ENCODE measurements around the gene TMEM221.

Gene TMEM221

GRCh38 chr19:17448131-17448967 is at the start of gene TMEM221:
TSS of gene TMEM221 (minus strand) at chr19:17448668. CDS start at chr19:17448462, 206 bp downstream.
- DNase-seq = peak; percentile 65
- H3K4me3 Mint-ChIP-seq = peak within 1 kb of the TSS; percentile 41
- H3K27me3 Mint-ChIP-seq = peaks cover 22% of the 10 kb centered on the region
- no peaks in the 10 kb centered on the region for H3K36me3 Mint-ChIP-seq (ENCODE audit: low read depth)
- no peak within 1 kb of the TSS for H3K27ac Mint-ChIP-seq
- H3K9me3 Mint-ChIP-seq = peaks cover 2% of the 10 kb centered on the region
- peaks cover 15% of the 10 kb centered on the region for H3K4me1 Mint-ChIP-seq (ENCODE audit: low read depth)

DNA sequence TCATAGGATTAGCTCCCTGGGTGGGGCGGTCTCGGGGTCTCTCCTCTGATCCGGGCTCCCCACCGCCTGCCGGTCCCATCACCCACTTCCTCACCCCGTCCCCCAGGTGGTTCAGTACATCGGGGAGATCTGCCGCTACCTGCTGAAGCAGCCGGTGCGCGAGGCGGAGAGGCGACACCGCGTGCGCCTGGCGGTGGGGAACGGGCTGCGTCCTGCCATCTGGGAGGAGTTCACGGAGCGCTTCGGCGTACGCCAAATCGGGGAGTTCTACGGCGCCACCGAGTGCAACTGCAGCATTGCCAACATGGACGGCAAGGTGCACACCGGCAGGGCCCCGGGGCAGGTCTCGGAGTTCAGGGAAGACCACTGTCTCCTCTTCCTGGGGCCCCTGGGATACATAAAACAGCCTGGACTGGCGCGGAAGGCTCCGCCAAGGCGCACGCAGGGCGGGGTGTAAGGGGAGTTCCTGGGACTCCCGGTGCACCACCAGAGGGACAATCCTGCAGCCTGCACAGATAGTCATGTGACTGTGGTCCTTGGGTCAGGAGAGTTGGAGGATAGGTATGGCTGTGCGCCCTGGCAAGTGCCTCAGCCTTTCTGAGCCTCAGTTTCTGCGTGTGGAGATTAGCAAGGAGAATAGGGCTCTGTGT is 48.8 kb upstream of the TMEM221 start:
- Mint-ChIP-seq H3K4me3 (no peak overlapping the region), H3K4me1 (ENCODE audit: low read depth) (peaks cover 21% of the 10 kb centered on the region), H3K27me3 (no peaks in the 10 kb centered on the region), H3K36me3 (ENCODE audit: low read depth) (peaks cover 9% of the 10 kb centered on the region), H3K9me3 (no peaks in the 10 kb centered on the region), H3K27ac (no peak overlapping the region)
- no peak for DNase-seq

- peaks cover 21% of the 10 kb centered on the region for H3K4me1 Mint-ChIP-seq (ENCODE audit: low read depth)
- peaks cover 9% of the 10 kb centered on the region for H3K36me3 Mint-ChIP-seq (ENCODE audit: low read depth)
- H3K27ac Mint-ChIP-seq = no peak overlapping the region
- H3K9me3 Mint-ChIP-seq = no peaks in the 10 kb centered on the region
- no peak overlapping the region for H3K4me3 Mint-ChIP-seq
- DNase-seq = peak; percentile 86
- no peaks in the 10 kb centered on the region for H3K27me3 Mint-ChIP-seq
These were observed 48.0 kb upstream of the TMEM221 start for GRCh38 chr19:17496337-17496997.

GRCh38 chr19:17495639-17496296 is 47.3 kb upstream of the TMEM221 start:
- H3K36me3 Mint-ChIP-seq (ENCODE audit: low read depth) = peaks cover 4% of the 10 kb centered on the region
- no peaks in the 10 kb centered on the region for H3K27me3 Mint-ChIP-seq
- no peak overlapping the region for H3K27ac Mint-ChIP-seq
- peaks cover 23% of the 10 kb centered on the region for H3K4me1 Mint-ChIP-seq (ENCODE audit: low read depth)
- no peak for DNase-seq
- no peak overlapping the region for H3K4me3 Mint-ChIP-seq
- H3K9me3 Mint-ChIP-seq = no peaks in the 10 kb centered on the region

DNA sequence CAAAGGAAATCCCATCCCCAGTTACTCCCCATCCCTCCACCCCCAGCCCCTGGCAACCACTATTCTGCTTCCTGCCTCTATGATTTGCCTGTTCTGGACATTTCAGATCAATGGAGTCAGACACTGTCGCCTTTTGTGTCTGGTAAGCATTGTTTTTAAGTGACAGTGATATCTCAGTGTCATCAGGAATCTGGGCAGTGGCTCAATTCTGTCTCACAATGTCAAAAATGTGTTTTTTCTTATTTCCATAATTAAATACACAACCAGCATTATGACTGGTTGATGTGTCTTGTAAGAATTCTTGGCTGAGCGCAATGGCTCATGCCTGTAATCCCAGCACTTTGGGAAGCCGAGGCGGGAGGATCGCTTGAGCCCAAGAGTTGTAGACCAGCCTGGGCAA is 42.8 kb upstream of the TMEM221 start:
- no peaks in the 10 kb centered on the region for H3K36me3 Mint-ChIP-seq (ENCODE audit: low read depth)
- H3K9me3 Mint-ChIP-seq = no peaks in the 10 kb centered on the region
- no peak for DNase-seq
- H3K4me3 Mint-ChIP-seq = no peak overlapping the region
- no peaks in the 10 kb centered on the region for H3K27me3 Mint-ChIP-seq
- H3K27ac Mint-ChIP-seq = no peak overlapping the region
- peaks cover 42% of the 10 kb centered on the region for H3K4me1 Mint-ChIP-seq (ENCODE audit: low read depth)

- no peaks in the 10 kb centered on the region for H3K36me3 Mint-ChIP-seq (ENCODE audit: low read depth)
- no peaks in the 10 kb centered on the region for H3K27me3 Mint-ChIP-seq
- H3K4me3 Mint-ChIP-seq = no peak overlapping the region
- H3K27ac Mint-ChIP-seq = no peak overlapping the region
- H3K9me3 Mint-ChIP-seq = no peaks in the 10 kb centered on the region
- peaks cover 35% of the 10 kb centered on the region for H3K4me1 Mint-ChIP-seq (ENCODE audit: low read depth)
- DNase-seq = no peak
These were observed 41.9 kb upstream of the TMEM221 start for GRCh38 chr19:17490411-17490810.

DNA sequence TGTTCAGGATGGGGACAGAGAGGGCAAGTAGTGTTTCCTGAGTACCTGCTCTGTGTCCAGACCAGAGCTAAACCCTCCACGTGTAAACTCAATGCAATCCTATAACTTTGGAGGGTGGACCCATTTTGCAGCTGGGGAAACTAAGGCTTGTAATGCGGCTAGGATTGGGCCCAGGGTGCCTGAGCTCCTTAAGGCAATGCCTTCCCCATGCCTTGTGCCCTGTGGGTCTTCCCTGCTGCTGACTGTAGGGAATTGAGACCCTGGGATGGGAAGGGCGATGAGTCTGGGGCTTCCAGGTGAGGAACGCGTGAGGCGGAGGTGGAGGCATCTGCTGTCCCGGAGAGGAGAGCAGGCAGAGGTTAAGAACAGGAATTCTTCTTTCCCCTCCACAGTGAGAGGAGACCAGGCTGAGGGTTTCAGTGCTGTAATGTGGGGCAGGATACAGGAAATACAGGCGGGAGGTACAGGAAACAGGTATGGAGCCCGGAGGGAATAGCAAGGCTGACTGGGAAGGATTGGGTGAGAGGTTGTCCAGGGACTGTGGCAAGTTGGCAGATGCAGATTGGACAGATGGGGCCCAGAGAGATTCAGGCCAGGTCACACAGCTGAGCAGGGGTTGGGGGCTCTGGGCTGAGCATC is 41.0 kb upstream of the TMEM221 start:
- peaks cover 35% of the 10 kb centered on the region for H3K4me1 Mint-ChIP-seq (ENCODE audit: low read depth)

DNA sequence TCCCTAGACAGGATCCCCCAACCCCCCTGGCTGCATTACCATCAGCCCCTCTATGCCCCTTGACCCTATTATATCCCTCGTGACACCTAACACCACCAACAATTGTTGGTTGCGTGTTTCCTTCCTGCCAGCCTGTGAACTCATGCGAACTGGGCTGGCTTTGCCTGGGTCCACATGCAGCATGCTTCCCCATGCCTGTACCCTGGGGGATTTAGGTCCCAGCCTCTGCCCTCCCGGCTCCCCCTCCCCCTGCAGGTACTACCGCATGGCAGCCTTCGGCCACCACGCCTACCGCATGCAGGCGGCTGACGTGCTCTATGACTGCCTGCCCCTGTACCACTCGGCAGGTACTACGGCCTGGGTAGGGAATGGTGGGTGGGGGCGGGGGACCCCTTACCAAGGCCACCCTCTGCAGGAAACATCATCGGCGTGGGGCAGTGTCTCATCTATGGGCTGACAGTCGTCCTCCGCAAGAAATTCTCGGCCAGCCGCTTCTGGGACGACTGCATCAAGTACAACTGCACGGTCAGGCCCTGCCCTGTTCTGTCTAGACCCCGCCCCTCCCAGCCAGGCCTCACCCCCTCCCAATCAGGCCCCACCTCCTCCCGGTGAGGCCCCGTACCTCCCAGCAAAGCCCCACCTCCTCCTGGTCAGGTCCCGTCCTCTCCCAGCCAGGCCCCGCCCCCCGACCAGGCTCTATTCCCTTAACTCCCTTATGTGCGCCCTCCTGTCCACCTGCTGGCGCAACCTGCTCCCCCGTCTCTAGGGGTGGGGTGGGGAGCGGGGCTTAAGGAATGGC is 40.3 kb upstream of the TMEM221 start:
- H3K27me3 Mint-ChIP-seq = no peaks in the 10 kb centered on the region
- no peaks in the 10 kb centered on the region for H3K9me3 Mint-ChIP-seq
- peak overlapping the region; percentile 90 for H3K27ac Mint-ChIP-seq
- H3K36me3 Mint-ChIP-seq (ENCODE audit: low read depth) = no peaks in the 10 kb centered on the region
- peak overlapping the region; percentile 79 for H3K4me3 Mint-ChIP-seq
- peak; percentile 83 for DNase-seq
- H3K4me1 Mint-ChIP-seq (ENCODE audit: low read depth) = peaks cover 35% of the 10 kb centered on the region

More for the DNA sequence above, 41.0 kb upstream of the TMEM221 start:
- H3K27me3 Mint-ChIP-seq = no peaks in the 10 kb centered on the region
- H3K36me3 Mint-ChIP-seq (ENCODE audit: low read depth) = no peaks in the 10 kb centered on the region
- H3K4me3 Mint-ChIP-seq = no peak overlapping the region
- peak overlapping the region; percentile 9 for H3K27ac Mint-ChIP-seq
- no peaks in the 10 kb centered on the region for H3K9me3 Mint-ChIP-seq
- no peak for DNase-seq

DNA sequence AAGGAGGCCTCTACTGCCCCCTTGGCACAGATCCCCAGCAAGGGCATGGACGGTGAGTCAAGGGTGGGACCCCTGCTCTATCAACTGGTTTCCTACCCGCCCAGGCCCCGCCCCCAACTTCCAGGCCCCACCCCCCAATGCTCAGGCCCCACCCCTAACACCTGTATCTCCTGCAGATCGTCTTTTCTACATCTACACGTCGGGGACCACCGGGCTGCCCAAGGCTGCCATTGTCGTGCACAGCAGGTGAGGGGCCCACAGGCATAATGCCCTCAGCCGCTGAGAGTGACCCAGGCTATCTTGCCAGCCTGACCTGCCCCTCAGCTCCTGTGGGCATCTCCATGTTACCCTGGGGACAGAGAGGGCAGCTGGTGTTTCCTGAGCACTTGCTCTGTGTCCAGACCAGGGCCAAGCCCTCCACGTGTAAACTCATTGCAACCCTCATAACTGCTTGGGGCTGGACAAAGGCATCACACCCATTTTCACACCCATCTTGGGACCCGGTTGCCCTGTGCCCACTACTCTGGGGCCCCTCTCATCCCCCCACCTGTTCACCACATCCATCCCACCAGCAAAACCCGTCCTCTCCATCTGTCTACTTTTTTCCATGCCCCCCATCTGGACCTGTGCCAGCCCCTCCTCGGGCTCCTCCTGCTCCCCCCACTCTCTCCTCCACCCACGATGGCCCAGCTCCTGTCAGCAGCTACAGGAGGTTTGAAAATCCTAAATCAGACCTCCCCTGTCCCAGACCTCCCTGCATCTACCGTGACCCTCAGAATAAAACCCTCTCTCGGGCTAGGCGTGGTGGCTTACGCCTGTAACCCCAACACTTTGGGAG is 39.0 kb upstream of the TMEM221 start:
- DNase-seq = no peak
- H3K36me3 Mint-ChIP-seq (ENCODE audit: low read depth) = no peaks in the 10 kb centered on the region
- H3K27ac Mint-ChIP-seq = no peak overlapping the region
- H3K27me3 Mint-ChIP-seq = no peaks in the 10 kb centered on the region
- H3K4me3 Mint-ChIP-seq = peak overlapping the region; percentile 79
- H3K4me1 Mint-ChIP-seq (ENCODE audit: low read depth) = peaks cover 35% of the 10 kb centered on the region
- no peaks in the 10 kb centered on the region for H3K9me3 Mint-ChIP-seq

DNA sequence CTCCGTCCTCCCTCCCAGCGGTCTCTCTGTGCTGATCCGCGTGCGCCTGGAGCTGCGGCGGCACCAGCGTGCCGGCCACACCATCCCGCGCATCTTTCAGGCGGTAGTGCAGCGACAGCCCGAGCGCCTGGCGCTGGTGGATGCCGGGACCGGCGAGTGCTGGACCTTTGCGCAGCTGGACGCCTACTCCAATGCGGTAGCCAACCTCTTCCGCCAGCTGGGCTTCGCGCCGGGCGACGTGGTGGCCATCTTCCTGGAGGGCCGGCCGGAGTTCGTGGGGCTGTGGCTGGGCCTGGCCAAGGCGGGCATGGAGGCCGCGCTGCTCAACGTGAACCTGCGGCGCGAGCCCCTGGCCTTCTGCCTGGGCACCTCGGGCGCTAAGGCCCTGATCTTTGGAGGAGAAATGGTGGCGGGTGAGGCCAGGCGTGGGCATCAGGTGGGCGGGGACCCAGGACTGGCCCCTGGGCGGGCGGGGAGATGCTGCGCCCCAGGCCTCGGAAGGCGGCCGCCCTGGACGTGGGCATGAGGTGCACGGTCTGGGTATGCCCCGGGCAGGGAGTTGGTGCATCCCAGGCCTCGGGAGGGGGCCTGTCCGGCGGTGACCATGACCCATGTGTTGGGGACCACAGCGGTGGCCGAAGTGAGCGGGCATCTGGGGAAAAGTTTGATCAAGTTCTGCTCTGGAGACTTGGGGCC is 38.2 kb upstream of the TMEM221 start:
- no peak overlapping the region for H3K4me3 Mint-ChIP-seq
- no peaks in the 10 kb centered on the region for H3K9me3 Mint-ChIP-seq
- H3K27ac Mint-ChIP-seq = no peak overlapping the region
- no peaks in the 10 kb centered on the region for H3K36me3 Mint-ChIP-seq (ENCODE audit: low read depth)
- H3K4me1 Mint-ChIP-seq (ENCODE audit: low read depth) = peaks cover 35% of the 10 kb centered on the region
- no peak for DNase-seq
- no peaks in the 10 kb centered on the region for H3K27me3 Mint-ChIP-seq

DNA sequence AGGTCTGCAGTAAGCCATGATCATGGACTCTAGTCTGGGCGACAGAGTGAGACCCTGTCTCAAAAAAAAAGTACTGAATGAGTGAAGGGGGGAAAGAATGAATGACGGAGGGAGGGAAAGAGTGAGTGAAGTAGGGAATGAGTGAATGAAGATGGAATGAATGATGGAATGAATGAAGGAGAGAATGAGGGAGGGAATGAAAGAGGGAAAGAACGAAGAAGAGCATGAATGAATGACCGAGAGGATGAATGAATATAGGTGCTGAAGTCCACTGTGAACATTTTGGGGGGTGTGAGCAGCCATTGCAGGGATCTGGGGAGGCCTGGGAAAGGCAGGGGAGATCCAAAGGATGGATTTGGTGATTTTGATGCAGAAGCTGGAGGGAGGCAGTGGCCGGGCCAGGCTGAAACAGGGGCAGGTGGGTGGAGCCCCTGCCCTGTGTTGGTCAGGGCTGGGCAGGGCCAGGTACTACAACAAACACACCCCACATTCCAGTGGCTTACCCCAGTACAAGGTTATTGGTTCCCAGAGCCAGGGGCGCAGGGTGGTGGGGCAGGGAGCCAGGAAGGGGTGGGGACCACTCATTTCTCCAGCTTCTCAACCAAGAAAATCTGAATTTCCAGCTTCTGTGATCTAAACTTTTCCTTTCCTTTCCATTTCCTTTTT is 36.2 kb upstream of the TMEM221 start:
- H3K9me3 Mint-ChIP-seq = no peaks in the 10 kb centered on the region
- H3K36me3 Mint-ChIP-seq (ENCODE audit: low read depth) = no peaks in the 10 kb centered on the region
- H3K27ac Mint-ChIP-seq = no peak overlapping the region
- H3K27me3 Mint-ChIP-seq = no peaks in the 10 kb centered on the region
- no peak overlapping the region for H3K4me3 Mint-ChIP-seq
- DNase-seq = no peak
- peaks cover 23% of the 10 kb centered on the region for H3K4me1 Mint-ChIP-seq (ENCODE audit: low read depth)

- Mint-ChIP-seq H3K4me3 (no peak overlapping the region), H3K4me1 (ENCODE audit: low read depth) (peaks cover 14% of the 10 kb centered on the region), H3K9me3 (no peaks in the 10 kb centered on the region), H3K27ac (no peak overlapping the region), H3K36me3 (ENCODE audit: low read depth) (no peaks in the 10 kb centered on the region), H3K27me3 (no peaks in the 10 kb centered on the region)
- DNase-seq = no peak
These were observed 35.1 kb upstream of the TMEM221 start for GRCh38 chr19:17483605-17484002.
